GM23338 (cell line): ENCODE measurements around the gene GPR63. TPM values are rescaled to one million over a fixed set of nuclear protein-coding genes. Genes with fewer than 3 reads are reported as not detected.
A peak's percentile ranks its signal among the peaks of the same experiment; 100 is the strongest.

Experiments
- ATAC-seq: fragments of 200-7000 bp; cut with Tn5 transposase; 3 replicates; pipeline ENCODE4 v1.9.1; 2020
- DNase-seq: peaks from one replicate; pipeline ENCODE4 v3.0.0-alpha.2; 2015; ENCODE audit warnings: low spot score
- H2AFZ ChIP-seq: fragments of 200-600 bp; sonication (generic); 2 replicates; pipeline ENCODE4 v1.8.0; 2016; ENCODE audit warnings: antibody characterized with exemption, mild to moderate bottlenecking, moderate library complexity
- H3F3A ChIP-seq: fragments of 200-600 bp; sonication (generic); replicated peaks from 2 replicates; pipeline ENCODE4 v1.8.0; 2017; ENCODE audit warnings: antibody characterized with exemption, mixed run types, low read depth
- H3K27ac ChIP-seq: fragments of 200-600 bp; sonication (generic); 2 replicates; pipeline ENCODE4 v1.6.1; 2016; ENCODE audit warnings: low read depth
- H3K27me3 ChIP-seq: fragments of 200-600 bp; sonication (generic); 2 replicates; pipeline ENCODE4 v1.8.0; 2016; ENCODE audit warnings: mild to moderate bottlenecking, mixed run types, moderate library complexity; ENCODE audit not compliant: insufficient read depth
- H3K36me3 ChIP-seq: fragments of 200-600 bp; sonication (generic); 2 replicates; pipeline ENCODE4 v1.8.0; 2016; ENCODE audit warnings: mild to moderate bottlenecking; ENCODE audit not compliant: insufficient read depth
- H3K4me1 ChIP-seq: fragments of 200-600 bp; sonication (generic); 2 replicates; pipeline ENCODE4 v1.8.0; 2016; ENCODE audit warnings: mild to moderate bottlenecking, moderate library complexity; ENCODE audit not compliant: insufficient read depth
- H3K4me2 ChIP-seq: fragments of 200-600 bp; sonication (generic); 2 replicates; pipeline ENCODE4 v1.7.1; 2017; ENCODE audit warnings: mixed run types
- H3K4me3 ChIP-seq: fragments of 200-600 bp; sonication (generic); 2 replicates; pipeline ENCODE4 v1.6.1; 2016; ENCODE audit warnings: mixed run types
- H3K79me2 ChIP-seq: fragments of 200-600 bp; sonication (generic); replicated peaks from 2 replicates; pipeline ENCODE4 v1.8.0; 2017; ENCODE audit warnings: mild to moderate bottlenecking; ENCODE audit not compliant: insufficient read depth
- H3K9me2 ChIP-seq: fragments of 200-600 bp; sonication (generic); 2 replicates; pipeline ENCODE4 v1.8.0; 2017; ENCODE audit not compliant: insufficient read depth
- H4K20me1 ChIP-seq: fragments of 200-600 bp; sonication (generic); replicated peaks from 2 replicates; pipeline ENCODE4 v1.8.0; 2017; ENCODE audit warnings: mild to moderate bottlenecking; ENCODE audit not compliant: insufficient read depth
- H3K27ac Mint-ChIP-seq: 2 replicates; pipeline ENCODE4 v1.8.0; 2020; ENCODE audit warnings: inconsistent platforms, mild to moderate bottlenecking, moderate library complexity, mixed read lengths
- H3K27me3 Mint-ChIP-seq: 3 replicates; pipeline ENCODE4 v1.8.0; 2022; ENCODE audit warnings: low read depth, mild to moderate bottlenecking, moderate library complexity, mixed read lengths, inconsistent platforms; ENCODE audit not compliant: insufficient read depth, poor library complexity
- H3K36me3 Mint-ChIP-seq: 3 replicates; pipeline ENCODE4 v1.8.0; 2021; ENCODE audit warnings: low read depth, mild to moderate bottlenecking, inconsistent platforms, moderate library complexity, mixed read lengths
- H3K4me1 Mint-ChIP-seq: 3 replicates; pipeline ENCODE4 v1.8.0; 2020; ENCODE audit warnings: mild to moderate bottlenecking, inconsistent platforms, mixed read lengths
- H3K4me3 Mint-ChIP-seq: 3 replicates; pipeline ENCODE4 v1.8.0; 2021; ENCODE audit warnings: moderate library complexity, mild to moderate bottlenecking, inconsistent platforms, mixed read lengths
- H3K9me3 Mint-ChIP-seq: 3 replicates; pipeline ENCODE4 v1.8.0; 2020; ENCODE audit warnings: moderate library complexity, mild to moderate bottlenecking, inconsistent platforms, mixed read lengths
- CTCF ChIP-seq, 2 experiments: fragments of 200-600 bp in 1 of 2; sonication (generic) in 1 of 2; conservative IDR thresholded peaks; 2 replicates each; pipeline versions ENCODE4 v1.5.1 to v1.6.1; 2016 to 2017; ENCODE audit warnings: antibody characterized with exemption in 2 of 2, low read depth in 2 of 2, mild to moderate bottlenecking in 2 of 2, moderate library complexity in 1 of 2
- JUNB ChIP-seq: IDR thresholded peaks from one replicate; pipeline ENCODE4 v1.6.1; 2016; ENCODE audit warnings: antibody characterized with exemption; ENCODE audit not compliant: unreplicated experiment
- REST ChIP-seq: IDR thresholded peaks from one replicate; pipeline ENCODE4 v1.6.1; 2018; ENCODE audit warnings: antibody characterized with exemption; ENCODE audit not compliant: unreplicated experiment
- polyA plus RNA-seq: library from polyadenylated mRNA; unstranded; fragments of >200 nt; fragmentation: Nextera tagmentation; extraction: Ambion mirVana; gene quantifications from 2 replicates; pipeline ENCODE4 v1.2.1, GENCODE V29; 2016
- total RNA-seq: library from RNA; depleted of rRNA; stranded (reverse); fragments of >200 nt; shearing (Covaris generic); gene quantifications from 2 replicates; pipeline ENCODE4 v1.2.3, GENCODE V29; 2014
- TF ChIP-seq, protein P1 (sequence below): IDR thresholded peaks from 2 replicates; pipeline ENCODE4 v1.6.1; 2016; ENCODE audit warnings: antibody characterized with exemption
- TF ChIP-seq, protein P2 (sequence below): fragments of 250-450 bp; sonication (Bioruptor Pico); IDR thresholded peaks from 2 replicates; pipeline ENCODE4 v1.5.0; 2020; ENCODE audit warnings: mild to moderate bottlenecking, moderate library complexity

GPR63 gene
- total and polyA plus RNA-seq, 2 experiments from 2014 or later: 5.4 to 19.3 TPM

DNA sequence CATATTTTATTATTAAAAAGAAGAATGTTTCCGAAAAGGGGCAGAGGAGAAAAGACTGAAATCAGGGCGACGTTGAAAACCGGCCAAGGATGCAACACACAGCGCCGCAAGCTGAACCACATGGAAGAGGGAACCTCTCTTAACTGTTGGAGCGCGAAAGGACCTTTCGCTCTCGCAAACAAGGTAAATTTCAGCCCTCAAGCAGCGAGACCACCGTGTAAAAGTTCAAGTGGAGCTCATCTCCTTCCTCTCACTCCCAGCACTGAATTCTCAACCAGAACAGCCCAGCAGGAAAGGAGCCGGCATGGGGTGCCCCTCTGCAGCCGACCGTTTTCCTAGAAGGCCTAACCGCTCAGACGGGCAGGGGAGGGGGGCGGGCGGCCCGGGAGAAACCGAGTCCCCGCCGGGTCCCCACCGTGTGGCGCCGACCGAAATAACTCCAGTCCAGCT lies 621 bp downstream of the GPR63 start:
- Histone ChIP-seq H3F3A (no peaks in the 10 kb centered on the region), H3K4me2 (peak overlapping the region; percentile 88), H3K4me3 (peak overlapping the region; percentile 90), H3K4me1 (peaks cover 13% of the 10 kb centered on the region), H3K27ac (peak overlapping the region; percentile 93), H3K9me2 (no peaks in the 10 kb centered on the region), H2AFZ (peak overlapping the region; percentile 52; the same call in 1 of the 2 replicates), H3K79me2 (peaks cover 47% of the 10 kb centered on the region), H4K20me1 (no peaks in the 10 kb centered on the region; the same call in none of the 2 replicates), H3K36me3 (no peaks in the 10 kb centered on the region), H3K27me3 (peaks cover 11% of the 10 kb centered on the region)
- ATAC-seq (peak; percentile 57), DNase-seq (peak; percentile 32)
- H3K27me3 Mint-ChIP-seq: peaks cover 13% of the 10 kb centered on the region
- H3K36me3 Mint-ChIP-seq: peaks cover 3% of the 10 kb centered on the region; the same call in 1 of the 3 replicates
- peak overlapping the region; percentile 100 for H3K4me3 Mint-ChIP-seq
- H3K9me3 Mint-ChIP-seq: no peaks in the 10 kb centered on the region
- peak overlapping the region; percentile 98 for H3K27ac Mint-ChIP-seq
- TF ChIP-seq, protein P1, sequence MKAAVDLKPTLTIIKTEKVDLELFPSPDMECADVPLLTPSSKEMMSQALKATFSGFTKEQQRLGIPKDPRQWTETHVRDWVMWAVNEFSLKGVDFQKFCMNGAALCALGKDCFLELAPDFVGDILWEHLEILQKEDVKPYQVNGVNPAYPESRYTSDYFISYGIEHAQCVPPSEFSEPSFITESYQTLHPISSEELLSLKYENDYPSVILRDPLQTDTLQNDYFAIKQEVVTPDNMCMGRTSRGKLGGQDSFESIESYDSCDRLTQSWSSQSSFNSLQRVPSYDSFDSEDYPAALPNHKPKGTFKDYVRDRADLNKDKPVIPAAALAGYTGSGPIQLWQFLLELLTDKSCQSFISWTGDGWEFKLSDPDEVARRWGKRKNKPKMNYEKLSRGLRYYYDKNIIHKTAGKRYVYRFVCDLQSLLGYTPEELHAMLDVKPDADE: no peak
- TF ChIP-seq REST (no peak), CTCF (conservative IDR thresholded peaks at IDR 0.05; ENCODE audit: low read depth in 2 of 2) (no peak), JUNB (no peak)
- TF ChIP-seq, protein P2, sequence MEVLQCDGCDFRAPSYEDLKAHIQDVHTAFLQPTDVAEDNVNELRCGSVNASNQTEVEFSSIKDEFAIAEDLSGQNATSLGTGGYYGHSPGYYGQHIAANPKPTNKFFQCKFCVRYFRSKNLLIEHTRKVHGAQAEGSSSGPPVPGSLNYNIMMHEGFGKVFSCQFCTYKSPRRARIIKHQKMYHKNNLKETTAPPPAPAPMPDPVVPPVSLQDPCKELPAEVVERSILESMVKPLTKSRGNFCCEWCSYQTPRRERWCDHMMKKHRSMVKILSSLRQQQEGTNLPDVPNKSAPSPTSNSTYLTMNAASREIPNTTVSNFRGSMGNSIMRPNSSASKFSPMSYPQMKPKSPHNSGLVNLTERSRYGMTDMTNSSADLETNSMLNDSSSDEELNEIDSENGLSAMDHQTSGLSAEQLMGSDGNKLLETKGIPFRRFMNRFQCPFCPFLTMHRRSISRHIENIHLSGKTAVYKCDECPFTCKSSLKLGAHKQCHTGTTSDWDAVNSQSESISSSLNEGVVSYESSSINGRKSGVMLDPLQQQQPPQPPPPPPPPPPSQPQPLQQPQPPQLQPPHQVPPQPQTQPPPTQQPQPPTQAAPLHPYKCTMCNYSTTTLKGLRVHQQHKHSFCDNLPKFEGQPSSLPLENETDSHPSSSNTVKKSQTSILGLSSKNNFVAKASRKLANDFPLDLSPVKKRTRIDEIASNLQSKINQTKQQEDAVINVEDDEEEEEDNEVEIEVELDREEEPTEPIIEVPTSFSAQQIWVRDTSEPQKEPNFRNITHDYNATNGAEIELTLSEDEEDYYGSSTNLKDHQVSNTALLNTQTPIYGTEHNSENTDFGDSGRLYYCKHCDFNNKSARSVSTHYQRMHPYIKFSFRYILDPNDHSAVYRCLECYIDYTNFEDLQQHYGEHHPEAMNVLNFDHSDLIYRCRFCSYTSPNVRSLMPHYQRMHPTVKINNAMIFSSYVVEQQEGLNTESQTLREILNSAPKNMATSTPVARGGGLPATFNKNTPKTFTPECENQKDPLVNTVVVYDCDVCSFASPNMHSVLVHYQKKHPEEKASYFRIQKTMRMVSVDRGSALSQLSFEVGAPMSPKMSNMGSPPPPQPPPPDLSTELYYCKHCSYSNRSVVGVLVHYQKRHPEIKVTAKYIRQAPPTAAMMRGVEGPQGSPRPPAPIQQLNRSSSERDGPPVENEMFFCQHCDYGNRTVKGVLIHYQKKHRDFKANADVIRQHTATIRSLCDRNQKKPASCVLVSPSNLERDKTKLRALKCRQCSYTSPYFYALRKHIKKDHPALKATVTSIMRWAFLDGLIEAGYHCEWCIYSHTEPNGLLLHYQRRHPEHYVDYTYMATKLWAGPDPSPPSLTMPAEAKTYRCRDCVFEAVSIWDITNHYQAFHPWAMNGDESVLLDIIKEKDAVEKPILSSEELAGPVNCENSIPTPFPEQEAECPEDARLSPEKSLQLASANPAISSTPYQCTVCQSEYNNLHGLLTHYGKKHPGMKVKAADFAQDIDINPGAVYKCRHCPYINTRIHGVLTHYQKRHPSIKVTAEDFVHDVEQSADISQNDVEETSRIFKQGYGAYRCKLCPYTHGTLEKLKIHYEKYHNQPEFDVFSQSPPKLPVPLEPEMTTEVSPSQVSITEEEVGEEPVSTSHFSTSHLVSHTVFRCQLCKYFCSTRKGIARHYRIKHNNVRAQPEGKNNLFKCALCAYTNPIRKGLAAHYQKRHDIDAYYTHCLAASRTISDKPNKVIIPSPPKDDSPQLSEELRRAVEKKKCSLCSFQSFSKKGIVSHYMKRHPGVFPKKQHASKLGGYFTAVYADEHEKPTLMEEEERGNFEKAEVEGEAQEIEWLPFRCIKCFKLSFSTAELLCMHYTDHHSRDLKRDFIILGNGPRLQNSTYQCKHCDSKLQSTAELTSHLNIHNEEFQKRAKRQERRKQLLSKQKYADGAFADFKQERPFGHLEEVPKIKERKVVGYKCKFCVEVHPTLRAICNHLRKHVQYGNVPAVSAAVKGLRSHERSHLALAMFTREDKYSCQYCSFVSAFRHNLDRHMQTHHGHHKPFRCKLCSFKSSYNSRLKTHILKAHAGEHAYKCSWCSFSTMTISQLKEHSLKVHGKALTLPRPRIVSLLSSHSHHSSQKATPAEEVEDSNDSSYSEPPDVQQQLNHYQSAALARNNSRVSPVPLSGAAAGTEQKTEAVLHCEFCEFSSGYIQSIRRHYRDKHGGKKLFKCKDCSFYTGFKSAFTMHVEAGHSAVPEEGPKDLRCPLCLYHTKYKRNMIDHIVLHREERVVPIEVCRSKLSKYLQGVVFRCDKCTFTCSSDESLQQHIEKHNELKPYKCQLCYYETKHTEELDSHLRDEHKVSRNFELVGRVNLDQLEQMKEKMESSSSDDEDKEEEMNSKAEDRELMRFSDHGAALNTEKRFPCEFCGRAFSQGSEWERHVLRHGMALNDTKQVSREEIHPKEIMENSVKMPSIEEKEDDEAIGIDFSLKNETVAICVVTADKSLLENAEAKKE (CRISPR knock-in tag): no peak
- peaks cover 37% of the 10 kb centered on the region for H3K4me1 Mint-ChIP-seq
